SHP77 treated with DMSO at 0.1 percent for 48 hours (cell line): ENCODE measurements around the gene SHISA6.
"Not testable (repeated sequence)": the region's sequence is repeated elsewhere in the genome, so short reads cannot be mapped to it uniquely, and the experiment has no call there.

ENCODE experiments used
- DNase-seq: peaks from one replicate; lab custom pipeline; 2025; lab: John Stamatoyannopoulos, UW

SHISA6 gene

GRCh38 chr17:11303773-11304394 is 62.9 kb downstream of the SHISA6 start:
- no peak for DNase-seq

GRCh38 chr17:11304568-11304967 is 63.6 kb downstream of the SHISA6 start:
- no peak for DNase-seq

GRCh38 chr17:11305524-11305923 is 64.5 kb downstream of the SHISA6 start:
- DNase-seq, result no peak

- DNase-seq, result no peak
Measured at GRCh38 chr17:11308531-11308930, 67.5 kb downstream of the SHISA6 start.

- DNase-seq, result no peak
Measured at GRCh38 chr17:11309033-11309432, 68.0 kb downstream of the SHISA6 start.

- no peak for DNase-seq
Measured at GRCh38 chr17:11309850-11310249, 68.8 kb downstream of the SHISA6 start.

- not testable (repeated sequence) for DNase-seq
Measured at GRCh38 chr17:11316451-11316850, 75.4 kb downstream of the SHISA6 start.

GRCh38 chr17:11318207-11318606 is 77.2 kb downstream of the SHISA6 start:
- DNase-seq, result no peak

- no peak for DNase-seq
Measured at GRCh38 chr17:11319894-11320293, 78.9 kb downstream of the SHISA6 start.

- no peak for DNase-seq
Measured at GRCh38 chr17:11324021-11324420, 83.0 kb downstream of the SHISA6 start.

GRCh38 chr17:11324846-11325420 is 83.9 kb downstream of the SHISA6 start:
- no peak for DNase-seq

GRCh38 chr17:11326492-11326891 is 85.5 kb downstream of the SHISA6 start:
- no peak for DNase-seq

- DNase-seq, result no peak
Measured at GRCh38 chr17:11328770-11329169, 87.8 kb downstream of the SHISA6 start.

- DNase-seq, result no peak
Measured at GRCh38 chr17:11330006-11330405, 89.0 kb downstream of the SHISA6 start.

- no peak for DNase-seq
Measured at GRCh38 chr17:11330826-11331225, 89.8 kb downstream of the SHISA6 start.

- no peak for DNase-seq
Measured at GRCh38 chr17:11331547-11332513, 90.8 kb downstream of the SHISA6 start.

- DNase-seq, result no peak
Measured at GRCh38 chr17:11332706-11333105, 91.7 kb downstream of the SHISA6 start.

- DNase-seq, result no peak
Measured at GRCh38 chr17:11334493-11334892, 93.5 kb downstream of the SHISA6 start.

GRCh38 chr17:11336290-11336689 is 95.3 kb downstream of the SHISA6 start:
- DNase-seq, result no peak

- no peak for DNase-seq
Measured at GRCh38 chr17:11340803-11341202, 99.8 kb downstream of the SHISA6 start.

GRCh38 chr17:11342138-11342537 is 101.1 kb downstream of the SHISA6 start:
- DNase-seq, result no peak

- DNase-seq, result no peak
Measured at GRCh38 chr17:11349106-11349505, 108.1 kb downstream of the SHISA6 start.

- no peak for DNase-seq
Measured at GRCh38 chr17:11351479-11351878, 110.5 kb downstream of the SHISA6 start.
